ENCODE measurements around the gene CCL13.

DNA sequence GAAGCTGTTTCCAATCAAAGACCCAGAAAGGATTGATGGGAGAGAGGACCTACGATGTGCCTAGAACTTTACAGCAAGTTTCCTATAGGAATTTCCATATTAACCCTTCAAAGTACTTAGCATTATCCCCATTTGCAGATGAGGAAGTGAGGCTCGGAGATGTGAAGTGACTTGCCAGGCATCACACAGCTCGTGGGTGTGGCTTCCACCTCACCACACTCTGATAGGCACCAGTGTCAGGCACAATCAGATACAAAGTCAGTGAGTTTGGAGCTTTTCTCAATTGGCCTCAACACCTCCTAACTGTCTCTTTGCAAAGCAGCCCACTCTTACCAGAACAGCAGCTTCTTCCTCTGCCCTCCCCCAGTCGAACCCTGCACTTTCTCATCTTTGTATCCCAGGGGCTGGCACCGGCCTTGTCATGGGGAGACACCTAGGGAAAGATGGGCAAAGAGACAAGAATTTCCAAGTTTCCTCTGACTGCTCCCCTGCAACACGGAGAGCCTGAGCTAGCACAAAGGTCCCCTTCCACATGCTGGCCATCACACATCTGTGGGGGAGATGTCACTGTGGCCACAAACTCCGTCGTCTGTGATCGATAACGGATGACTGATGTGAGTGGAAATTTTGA is 44.1 kb downstream of the CCL13 start:
- TF ChIP-seq, protein P1, sequence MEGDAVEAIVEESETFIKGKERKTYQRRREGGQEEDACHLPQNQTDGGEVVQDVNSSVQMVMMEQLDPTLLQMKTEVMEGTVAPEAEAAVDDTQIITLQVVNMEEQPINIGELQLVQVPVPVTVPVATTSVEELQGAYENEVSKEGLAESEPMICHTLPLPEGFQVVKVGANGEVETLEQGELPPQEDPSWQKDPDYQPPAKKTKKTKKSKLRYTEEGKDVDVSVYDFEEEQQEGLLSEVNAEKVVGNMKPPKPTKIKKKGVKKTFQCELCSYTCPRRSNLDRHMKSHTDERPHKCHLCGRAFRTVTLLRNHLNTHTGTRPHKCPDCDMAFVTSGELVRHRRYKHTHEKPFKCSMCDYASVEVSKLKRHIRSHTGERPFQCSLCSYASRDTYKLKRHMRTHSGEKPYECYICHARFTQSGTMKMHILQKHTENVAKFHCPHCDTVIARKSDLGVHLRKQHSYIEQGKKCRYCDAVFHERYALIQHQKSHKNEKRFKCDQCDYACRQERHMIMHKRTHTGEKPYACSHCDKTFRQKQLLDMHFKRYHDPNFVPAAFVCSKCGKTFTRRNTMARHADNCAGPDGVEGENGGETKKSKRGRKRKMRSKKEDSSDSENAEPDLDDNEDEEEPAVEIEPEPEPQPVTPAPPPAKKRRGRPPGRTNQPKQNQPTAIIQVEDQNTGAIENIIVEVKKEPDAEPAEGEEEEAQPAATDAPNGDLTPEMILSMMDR (IDR thresholded peaks at IDR 0.05; ENCODE audit: low read depth, low read length) = no peak
- no peak for TF ChIP-seq EZH2phosphoT487 (IDR thresholded peaks at IDR 0.05; ENCODE audit: low read depth)

Data from OCI-LY3 (cell line).